GM18861 (cell line): ENCODE data around the gene CXCL14.
"Not testable (repeated sequence)": the region's sequence is repeated elsewhere in the genome, so short reads cannot be mapped to it uniquely, and the experiment has no call there.

Experiments
- ATAC-seq: cut with Tn5 transposase; IDR thresholded peaks from one replicate; pipeline ENCODE4 v1.9.1; 2021; ENCODE audit not compliant: unreplicated experiment

The CXCL14 gene

DNA sequence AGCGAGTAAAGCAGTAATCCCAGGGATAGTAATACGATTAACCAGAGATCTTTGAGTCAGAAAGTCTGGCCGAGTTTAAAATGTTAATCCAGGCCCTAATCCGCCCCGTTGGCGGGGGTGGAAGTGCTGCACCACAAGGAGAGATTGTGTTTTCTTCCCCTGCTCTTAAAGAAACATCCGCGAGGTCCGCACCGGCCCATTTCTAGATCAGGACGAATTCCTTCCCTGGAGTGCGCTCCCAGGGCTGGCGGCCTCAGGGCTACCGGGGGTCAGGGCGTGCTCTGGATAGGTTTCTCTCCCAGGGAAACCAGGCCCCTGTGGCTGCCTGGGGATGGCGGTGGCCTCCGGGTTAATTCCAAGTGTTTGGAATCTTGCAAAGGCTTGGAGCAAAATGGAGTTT, 33.7 kb downstream of the CXCL14 start:
- ATAC-seq: no peak

DNA sequence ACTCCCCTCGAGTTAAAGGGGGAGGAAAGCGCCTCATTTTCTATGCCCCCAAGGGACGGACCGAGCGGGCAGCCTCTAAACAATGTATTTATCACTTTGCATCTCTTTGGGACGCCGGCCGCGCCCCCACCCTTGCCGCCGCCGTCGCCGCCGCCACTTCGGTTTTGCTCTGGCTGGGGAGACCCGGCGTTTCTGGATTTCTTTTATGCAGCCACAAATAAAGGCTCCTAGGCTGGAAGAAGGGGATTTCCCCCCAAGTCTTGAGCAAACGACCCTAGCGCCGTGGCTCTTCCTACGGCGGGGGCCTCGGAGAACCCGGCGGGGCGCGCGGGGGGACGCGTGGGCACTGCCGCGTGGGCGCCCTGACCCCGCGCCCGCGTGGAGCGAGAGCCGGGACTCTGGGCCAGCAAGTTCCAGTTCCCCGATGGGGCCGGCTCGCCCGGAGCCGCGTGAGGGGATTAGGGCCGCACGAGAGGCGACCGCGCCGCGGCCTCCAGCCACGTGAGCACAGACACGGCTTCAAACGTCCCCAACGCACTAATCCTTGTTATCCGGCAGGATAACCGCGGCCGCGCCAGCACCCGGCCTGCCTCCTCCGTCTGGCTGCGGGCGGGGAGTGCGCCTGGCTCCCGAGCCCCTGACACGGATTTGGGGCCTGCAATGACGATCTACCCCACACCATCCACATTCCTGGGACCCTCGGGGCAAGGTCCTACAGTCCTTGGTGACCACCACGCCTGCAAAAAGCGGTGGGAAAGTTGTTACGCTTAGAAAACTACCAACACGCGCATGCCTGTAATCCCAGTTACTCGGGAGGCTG, 35.1 kb downstream of the CXCL14 start:
- ATAC-seq: no peak

DNA sequence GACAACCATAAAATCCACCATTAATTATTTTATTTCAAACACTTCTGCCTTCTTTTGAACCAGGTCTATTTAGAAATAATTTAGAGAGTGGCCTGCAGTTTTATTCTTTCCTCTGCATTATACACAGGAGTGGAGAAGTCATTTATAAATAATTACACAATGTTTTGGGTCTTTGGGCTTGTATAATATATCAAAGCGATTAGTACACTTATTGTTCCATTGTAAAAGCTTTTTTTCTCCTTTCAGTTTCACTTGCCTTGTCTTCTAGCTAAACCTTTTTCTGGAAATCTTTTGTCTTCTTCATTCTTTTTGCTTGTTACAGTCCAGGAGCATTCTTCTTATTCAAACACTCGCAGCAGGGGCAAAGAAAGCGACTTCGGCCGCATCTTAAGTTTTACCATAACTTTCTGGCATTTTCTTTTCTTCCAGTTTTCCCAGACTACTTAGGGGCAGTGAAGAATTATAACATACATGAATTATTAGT, 35.7 kb downstream of the CXCL14 start:
- ATAC-seq: no peak

DNA sequence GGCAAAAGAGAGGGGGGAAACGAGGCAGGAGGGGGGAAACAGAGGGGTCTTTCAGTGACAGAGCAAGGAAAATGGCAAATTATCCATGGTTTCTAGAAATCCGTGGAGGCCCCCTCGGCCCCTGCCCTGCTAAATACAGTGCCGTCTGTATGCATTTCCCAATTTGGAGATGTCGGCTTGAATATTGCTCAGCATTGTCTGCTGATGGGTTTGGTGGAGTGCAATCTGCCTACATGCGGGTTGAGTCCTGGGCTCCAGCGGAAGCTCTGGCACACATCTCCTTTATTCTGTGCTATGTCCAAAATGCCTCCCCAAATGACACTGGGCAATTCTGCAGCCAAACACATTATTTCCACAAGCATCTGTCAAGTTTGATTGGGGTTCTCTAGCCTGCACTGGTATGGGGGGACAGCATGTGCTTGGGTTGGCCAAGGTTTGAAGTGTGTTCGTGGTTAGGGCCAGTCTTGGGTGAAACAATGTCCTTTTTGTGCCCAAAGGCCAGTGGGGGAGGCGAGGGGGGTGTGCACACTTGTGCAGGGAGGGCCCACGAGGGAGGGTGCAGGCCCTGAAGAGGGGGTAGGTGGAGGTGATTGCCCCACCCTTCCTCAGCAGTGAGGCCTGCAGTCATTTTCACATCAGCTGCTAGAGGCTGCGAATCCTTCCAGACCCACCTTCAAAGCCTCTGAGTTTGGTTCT, 36.8 kb downstream of the CXCL14 start:
- ATAC-seq: no peak

DNA sequence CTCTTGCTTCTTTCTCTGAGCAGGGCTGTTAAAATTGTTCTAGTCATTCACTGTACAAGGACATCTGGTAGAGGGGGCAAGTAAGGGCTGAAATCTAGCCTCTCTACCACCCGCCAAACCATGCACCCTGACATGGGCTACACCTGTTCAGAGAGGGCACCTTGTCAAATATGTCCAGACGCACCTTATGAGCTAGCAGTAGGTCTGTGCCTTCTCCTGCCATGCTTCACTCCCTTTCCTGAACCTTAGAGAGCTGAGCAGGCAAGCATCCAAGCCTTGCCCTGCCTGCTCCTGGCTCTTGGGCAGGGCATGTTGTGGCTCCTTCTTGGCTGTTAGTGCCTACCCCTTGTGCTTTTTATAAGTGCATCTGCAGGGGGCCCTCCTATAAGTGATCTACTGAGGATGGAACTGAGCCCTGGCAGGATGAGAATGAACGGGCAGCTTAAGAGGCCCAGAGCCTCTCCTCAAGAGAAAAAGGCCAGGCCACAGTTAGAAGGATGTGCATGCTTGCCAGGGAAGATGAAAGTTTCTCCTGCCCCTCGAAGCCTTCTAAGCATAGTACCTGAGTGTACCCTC, 39.3 kb downstream of the CXCL14 start:
- ATAC-seq: no peak

DNA sequence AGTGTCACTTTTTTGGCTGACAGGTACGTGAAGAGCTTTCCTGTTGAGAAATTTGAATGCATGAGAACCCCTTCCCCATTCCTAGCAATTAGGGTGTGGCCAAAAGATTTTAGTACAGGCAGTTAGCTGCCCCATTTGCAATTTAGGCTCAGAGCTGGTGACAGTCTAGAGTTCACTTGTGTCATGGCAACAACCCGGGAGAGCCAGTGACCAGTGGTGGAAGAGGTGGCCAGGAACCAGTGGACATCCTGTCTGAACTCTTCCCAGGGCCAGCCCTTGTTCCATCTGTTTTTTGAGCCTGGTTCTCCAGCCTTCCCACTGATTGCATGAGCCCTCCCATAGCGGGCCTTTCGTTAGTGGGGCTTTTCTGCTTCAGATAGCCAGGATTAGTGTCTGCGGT, 40.5 kb downstream of the CXCL14 start:
- ATAC-seq: no peak

DNA sequence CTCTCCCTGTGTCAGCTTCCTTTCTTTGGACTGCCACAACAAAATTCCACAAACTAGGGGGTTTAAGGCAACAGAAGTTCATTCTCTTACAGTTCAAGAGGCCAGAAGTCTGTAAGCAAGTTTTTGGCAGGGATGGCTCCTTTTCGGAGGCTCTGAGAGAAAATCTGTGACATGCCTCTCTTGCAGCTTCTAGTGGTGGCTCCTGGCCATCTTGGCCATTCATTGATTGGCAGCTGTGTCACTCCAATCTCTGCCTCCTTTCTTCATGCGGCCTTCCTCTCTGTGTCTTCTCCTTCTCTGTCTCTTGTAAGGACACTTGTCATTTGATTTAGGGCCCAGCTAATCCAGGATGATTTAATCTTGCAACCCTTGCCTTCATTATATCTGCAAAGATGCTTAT, 41.0 kb downstream of the CXCL14 start:
- ATAC-seq: no peak

DNA sequence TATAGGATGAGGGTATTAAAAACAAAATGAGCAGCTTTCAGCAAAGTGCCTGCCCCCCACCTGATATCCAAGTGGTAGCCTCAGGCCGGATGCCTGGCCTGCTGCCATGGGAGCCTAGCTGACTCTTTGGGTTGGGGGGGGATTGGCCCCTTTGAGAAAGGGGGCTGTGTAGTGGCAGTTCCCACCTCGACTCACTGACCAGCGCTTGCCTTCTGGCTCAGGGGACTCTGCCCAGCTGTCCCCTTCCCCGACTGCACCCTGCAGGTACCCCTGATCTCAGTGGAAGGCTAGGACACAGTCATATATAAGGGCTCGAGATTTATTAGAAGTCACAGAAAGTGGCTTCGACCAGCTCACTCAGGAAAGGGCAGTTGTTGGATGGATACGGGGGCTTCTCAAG, 41.5 kb downstream of the CXCL14 start:
- ATAC-seq: no peak

DNA sequence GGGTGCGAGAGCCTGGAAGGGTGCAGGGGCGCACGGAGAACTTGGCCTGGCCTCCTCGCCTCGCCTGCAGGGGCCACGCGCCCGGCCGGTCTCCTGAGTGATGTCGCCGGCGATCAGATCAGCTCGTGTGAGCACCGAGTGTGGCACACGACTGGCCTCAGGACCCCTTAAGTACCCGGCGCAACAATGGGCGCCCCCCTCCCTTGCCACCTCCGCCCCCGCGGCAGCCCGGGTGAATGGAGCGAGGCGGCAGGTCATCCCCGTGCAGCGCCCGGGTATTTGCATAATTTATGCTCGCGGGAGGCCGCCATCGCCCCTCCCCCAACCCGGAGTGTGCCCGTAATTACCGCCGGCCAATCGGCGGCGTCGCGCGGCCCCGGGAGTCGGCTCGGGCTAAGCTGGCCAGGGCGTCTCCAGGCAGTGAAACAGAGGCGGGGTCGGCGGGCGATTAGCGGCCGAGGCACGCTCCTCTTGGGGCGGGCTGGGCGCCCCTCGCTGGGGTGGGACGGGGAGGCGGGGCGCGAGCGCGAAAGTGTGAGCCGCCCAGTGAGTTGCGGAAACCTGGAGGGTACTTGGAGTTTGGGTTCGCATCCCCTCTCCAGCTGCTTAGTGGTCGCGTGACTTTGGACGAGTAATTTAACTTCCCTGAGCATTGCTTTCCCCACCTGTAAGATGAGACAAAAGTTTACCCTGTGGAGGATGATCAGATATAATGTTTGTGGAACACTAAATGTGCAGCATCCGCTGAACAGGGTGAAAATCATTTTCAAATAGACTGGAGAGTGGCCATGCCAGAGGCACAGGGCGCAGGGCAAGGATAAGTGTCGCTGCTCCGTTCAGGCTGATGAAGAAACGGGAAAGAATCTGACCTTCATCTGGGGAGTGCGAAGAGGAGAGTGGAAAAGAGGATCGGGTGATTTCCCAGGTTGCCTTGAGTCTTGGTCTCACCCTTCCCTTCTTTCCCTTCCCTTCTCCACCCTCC, 42.7 kb downstream of the CXCL14 start, which contains the start of gene NEUROG1:
Gene NEUROG1 (minus strand): TSS at position 145 of the 982 bp plus-strand sequence. CDS start 274 bp downstream, outside the sequence.
- no peak for ATAC-seq

DNA sequence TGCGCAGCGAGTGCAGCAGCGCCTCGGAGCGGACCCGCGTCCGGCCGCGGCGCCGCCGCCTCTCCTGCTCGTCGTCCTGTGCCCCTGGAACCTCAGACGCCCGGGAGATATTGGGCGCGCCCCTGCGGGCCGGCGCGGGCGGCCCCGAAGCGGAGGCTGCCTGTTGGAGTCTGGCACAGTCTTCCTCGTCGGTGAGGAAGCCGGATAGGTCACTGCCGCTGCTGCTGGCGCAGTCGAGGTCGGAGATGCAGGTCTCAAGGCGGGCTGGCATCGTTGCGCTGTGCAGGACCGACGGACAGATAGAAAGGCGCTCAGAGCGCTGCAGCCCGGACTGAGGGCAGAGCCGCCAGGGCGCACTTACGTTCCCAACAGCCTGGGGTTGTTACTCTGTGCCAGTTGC, 43.4 kb downstream of the CXCL14 start:
- no peak for ATAC-seq

DNA sequence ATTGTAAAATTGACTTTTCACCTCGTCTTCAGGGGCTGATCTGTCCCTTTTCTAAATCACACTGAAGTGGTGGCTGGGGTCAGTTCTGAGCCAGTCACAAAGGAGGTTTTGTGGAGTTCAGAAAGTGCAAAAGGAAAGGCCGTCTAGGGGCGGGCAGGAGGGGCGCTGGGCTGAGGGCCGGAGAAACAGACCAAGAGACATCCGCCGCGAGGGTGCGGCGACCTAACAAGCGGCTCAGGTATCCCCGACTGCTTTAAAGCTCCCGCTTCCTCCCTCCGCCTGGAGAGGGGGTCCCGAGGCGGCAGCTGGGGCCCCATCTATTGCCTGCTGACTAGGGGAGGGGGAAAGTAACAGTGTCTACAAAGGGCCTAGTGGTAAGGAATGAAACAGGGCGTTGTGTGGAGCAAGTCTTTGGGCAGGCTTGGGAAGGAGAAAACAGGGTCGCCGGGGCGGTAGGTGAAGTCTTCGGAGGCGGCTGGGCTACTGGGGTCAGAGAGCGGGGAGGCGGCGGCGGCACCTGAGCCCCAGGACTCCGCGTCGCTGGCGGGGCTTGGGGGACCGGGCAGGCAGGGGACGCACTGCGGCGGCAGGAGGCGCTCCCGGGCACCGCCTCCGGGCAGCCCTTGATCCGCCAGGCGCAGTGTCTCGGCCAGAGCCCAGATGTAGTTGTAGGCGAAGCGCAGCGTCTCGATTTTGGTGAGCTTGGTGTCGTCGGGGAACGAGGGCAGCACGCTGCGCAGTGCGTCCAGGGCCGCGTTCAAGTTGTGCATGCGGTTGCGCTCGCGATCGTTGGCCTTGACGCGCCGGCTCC, 44.0 kb downstream of the CXCL14 start:
- no peak for ATAC-seq

DNA sequence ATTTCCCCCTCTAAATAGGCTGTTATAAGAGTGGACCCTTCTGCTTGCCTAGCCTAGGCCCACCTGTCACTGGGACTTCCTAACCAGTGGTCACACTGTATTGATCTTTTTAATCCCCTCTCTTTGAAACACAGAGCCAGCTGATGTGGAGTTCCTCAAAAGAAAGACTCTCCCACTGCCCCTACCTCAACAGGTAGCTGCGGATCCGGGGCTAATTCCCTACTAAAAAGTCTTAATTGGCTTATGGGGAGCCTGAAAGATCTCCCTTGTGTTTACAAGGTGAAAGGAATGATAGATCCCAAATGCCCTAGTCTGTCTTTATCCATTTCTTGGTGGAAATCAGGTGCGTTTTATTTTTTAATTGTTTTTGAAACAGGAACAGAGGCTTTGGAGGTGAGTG, 45.0 kb downstream of the CXCL14 start:
- no peak for ATAC-seq

DNA sequence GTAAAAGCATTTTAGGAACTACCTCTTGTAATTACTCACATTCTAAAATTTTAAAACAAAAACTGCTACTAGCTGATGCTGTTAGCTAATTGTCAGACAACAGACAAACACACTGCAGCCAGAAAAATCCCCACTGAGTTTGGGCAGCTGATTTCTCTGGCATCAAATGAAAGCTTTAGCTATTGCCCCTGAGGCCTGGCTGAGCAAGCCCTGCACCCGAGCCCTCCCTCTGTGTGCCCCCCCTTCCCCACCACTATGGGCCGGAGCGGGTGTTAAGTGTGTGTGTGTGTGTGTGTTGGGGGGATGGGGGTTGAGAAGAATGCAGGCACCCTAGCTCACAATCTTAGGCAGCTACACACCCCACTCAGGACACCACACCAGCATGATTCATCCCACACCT, 45.5 kb downstream of the CXCL14 start:
- no peak for ATAC-seq

DNA sequence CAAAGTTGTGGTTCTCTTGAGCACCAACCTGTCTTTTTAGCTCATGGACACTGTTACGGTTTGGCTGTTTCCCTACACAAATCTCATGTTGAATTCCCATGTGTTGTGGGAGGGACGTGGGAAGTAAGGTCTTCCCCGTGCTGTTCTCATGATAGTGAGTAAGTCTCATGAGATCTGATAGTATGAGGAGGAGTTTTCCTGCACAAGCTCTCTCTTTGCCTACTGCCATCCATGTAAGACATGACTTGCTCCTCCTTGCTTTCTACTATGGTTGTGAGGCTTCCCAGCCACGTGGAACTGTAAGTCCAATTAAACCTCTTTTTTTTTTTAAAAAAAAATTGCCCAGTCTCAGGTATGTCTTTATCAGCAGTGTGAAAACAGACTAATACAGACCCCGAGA, 49.2 kb downstream of the CXCL14 start:
- not testable (repeated sequence) for ATAC-seq

DNA sequence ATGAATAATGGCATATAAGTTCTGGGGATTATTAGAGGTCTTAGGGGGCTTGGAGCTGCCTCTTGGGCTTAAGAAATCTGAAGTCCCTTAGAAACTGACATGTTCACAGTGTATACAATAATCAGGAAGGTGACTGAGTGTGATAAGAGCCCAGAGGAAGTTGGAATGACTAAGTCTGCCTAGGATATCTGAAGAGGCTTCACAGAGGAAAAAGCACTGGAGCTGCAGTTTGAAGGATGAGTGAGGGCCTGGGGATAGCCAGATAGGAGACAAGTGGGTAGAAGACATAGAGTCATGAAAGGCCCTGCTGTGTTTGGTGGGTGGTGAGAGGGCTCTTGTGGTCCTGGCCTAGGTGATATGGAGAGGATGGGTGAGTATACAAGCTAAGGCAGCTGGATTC, 51.9 kb downstream of the CXCL14 start:
- ATAC-seq: no peak

DNA sequence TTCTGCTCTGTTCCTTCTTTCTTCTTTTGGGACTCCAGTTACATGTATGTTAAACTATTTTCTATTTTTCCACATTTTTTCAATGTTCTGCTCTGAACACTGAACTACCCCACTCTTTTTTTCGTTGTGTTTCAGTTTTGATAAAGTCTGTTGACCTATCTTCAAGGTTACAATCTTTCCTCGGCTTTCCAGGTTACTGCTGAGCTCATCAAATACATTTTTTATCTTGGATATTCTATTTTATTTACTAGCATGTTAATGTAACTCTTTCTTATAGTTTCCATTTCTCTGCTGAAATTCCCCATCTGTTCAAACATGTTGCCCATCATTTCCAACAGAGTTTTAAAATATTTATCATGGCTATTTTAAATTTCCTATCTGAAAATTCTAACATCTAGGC, 56.8 kb downstream of the CXCL14 start:
- ATAC-seq: no peak
